Loucy (cell line): ENCODE data around the gene GLDC.

ENCODE experiments used
- H2AFZ ChIP-seq: fragments of 200-600 bp; sonication (generic); 2 replicates; pipeline ENCODE4 v1.6.0; 2016; ENCODE audit warnings: antibody characterized with exemption, mild to moderate bottlenecking, low read length, moderate library complexity
- H3F3A ChIP-seq: fragments of 200-600 bp; 2 replicates; pipeline ENCODE4 v1.6.0; 2016; ENCODE audit warnings: antibody characterized with exemption, low read depth, mild to moderate bottlenecking
- H3K27me3 ChIP-seq: fragments of 200-600 bp; sonication (generic); 2 replicates; pipeline ENCODE4 v1.6.1; 2014; ENCODE audit warnings: low read length, mild to moderate bottlenecking; ENCODE audit not compliant: insufficient read depth, poor library complexity, severe bottlenecking
- H3K36me3 ChIP-seq: fragments of 200-600 bp; sonication (generic); 2 replicates; pipeline ENCODE4 v1.6.1; 2016; ENCODE audit warnings: low read length; ENCODE audit not compliant: insufficient read depth
- H3K4me1 ChIP-seq: fragments of 200-600 bp; sonication (generic); 2 replicates; pipeline ENCODE4 v1.5.1; 2014; ENCODE audit warnings: low read length, mild to moderate bottlenecking; ENCODE audit not compliant: insufficient read depth, poor library complexity, severe bottlenecking
- H3K4me2 ChIP-seq: fragments of 200-600 bp; sonication (generic); 2 replicates; pipeline ENCODE4 v1.6.0; 2014; ENCODE audit warnings: antibody characterized with exemption, low read length, low read depth, mild to moderate bottlenecking; ENCODE audit not compliant: poor library complexity, severe bottlenecking
- H3K4me3 ChIP-seq: fragments of 200-600 bp; sonication (generic); 2 replicates; pipeline ENCODE4 v1.5.1; 2014; ENCODE audit warnings: low read length, mild to moderate bottlenecking, mixed read lengths; ENCODE audit not compliant: poor library complexity, severe bottlenecking
- H3K79me2 ChIP-seq: fragments of 200-600 bp; sonication (generic); 2 replicates; pipeline ENCODE4 v1.6.1; 2014; ENCODE audit warnings: low read length; ENCODE audit not compliant: insufficient read depth
- H3K9ac ChIP-seq: fragments of 200-600 bp; sonication (generic); 2 replicates; pipeline ENCODE4 v1.6.0; 2014; ENCODE audit warnings: mild to moderate bottlenecking, low read depth, low read length, moderate library complexity; ENCODE audit not compliant: poor library complexity, severe bottlenecking
- H3K9me2 ChIP-seq: fragments of 200-600 bp; sonication (generic); replicated peaks from 2 replicates; pipeline ENCODE4 v1.6.1; 2016; ENCODE audit warnings: low read depth, low read length, mixed read lengths
- H3K9me3 ChIP-seq: fragments of 200-600 bp; sonication (generic); 2 replicates; pipeline ENCODE4 v1.6.1; 2014; ENCODE audit warnings: mild to moderate bottlenecking, antibody characterized with exemption, low read length, low read depth; ENCODE audit not compliant: insufficient read depth
- H4K20me1 ChIP-seq: fragments of 200-600 bp; sonication (generic); 2 replicates; pipeline ENCODE4 v1.6.0; 2014; ENCODE audit warnings: antibody characterized with exemption, low read length, mild to moderate bottlenecking; ENCODE audit not compliant: insufficient read depth, poor library complexity, severe bottlenecking
- CTCF ChIP-seq: fragments of 200-600 bp; sonication (generic); conservative IDR thresholded peaks from 2 replicates; pipeline ENCODE4 v1.5.1; 2014; ENCODE audit warnings: mild to moderate bottlenecking, antibody characterized with exemption, low read length
- EZH2phosphoT487 ChIP-seq: fragments of 200-600 bp; IDR thresholded peaks from 2 replicates; pipeline ENCODE4 v1.6.1; 2018; ENCODE audit warnings: antibody characterized with exemption, mild to moderate bottlenecking, moderate library complexity, borderline replicate concordance

GLDC gene

GRCh38 chr9:6576987-6577386, 68.5 kb downstream of the GLDC start:
- H3K36me3 ChIP-seq, result no peaks in the 10 kb centered on the region
- TF ChIP-seq EZH2phosphoT487, result no peak
- TF ChIP-seq CTCF, result no peak
- H3K4me3 ChIP-seq, result no peak overlapping the region
- no peak overlapping the region for H2AFZ ChIP-seq
- H4K20me1 ChIP-seq, result no peaks in the 10 kb centered on the region
- no peaks in the 10 kb centered on the region for H3K79me2 ChIP-seq
- H3K27me3 ChIP-seq, result no peaks in the 10 kb centered on the region
- no peaks in the 10 kb centered on the region for H3K4me1 ChIP-seq
- H3K9ac ChIP-seq, result no peak overlapping the region
- H3F3A ChIP-seq, result no peaks in the 10 kb centered on the region
- no peak overlapping the region for H3K4me2 ChIP-seq
- no peaks in the 10 kb centered on the region for H3K9me3 ChIP-seq
- H3K9me2 ChIP-seq, result no peaks in the 10 kb centered on the region

- no peaks in the 10 kb centered on the region for H4K20me1 ChIP-seq
- no peak overlapping the region for H3K9ac ChIP-seq
- H2AFZ ChIP-seq, result no peak overlapping the region
- H3K9me2 ChIP-seq, result no peaks in the 10 kb centered on the region
- no peaks in the 10 kb centered on the region for H3K79me2 ChIP-seq
- no peaks in the 10 kb centered on the region for H3K9me3 ChIP-seq
- H3F3A ChIP-seq, result no peaks in the 10 kb centered on the region
- TF ChIP-seq CTCF (no peak), EZH2phosphoT487 (no peak)
- H3K4me3 ChIP-seq, result no peak overlapping the region
- no peaks in the 10 kb centered on the region for H3K4me1 ChIP-seq
- no peaks in the 10 kb centered on the region for H3K36me3 ChIP-seq
- H3K27me3 ChIP-seq, result no peaks in the 10 kb centered on the region
- no peak overlapping the region for H3K4me2 ChIP-seq
Measured at GRCh38 chr9:6575324-6576034, 70.0 kb downstream of the GLDC start.

GRCh38 chr9:6567140-6567591, 78.4 kb downstream of the GLDC start:
- Histone ChIP-seq H3K9me3 (no peaks in the 10 kb centered on the region), H3K4me3 (no peak overlapping the region), H3K79me2 (no peaks in the 10 kb centered on the region), H2AFZ (no peak overlapping the region), H3K4me2 (no peak overlapping the region), H3F3A (no peaks in the 10 kb centered on the region), H3K27me3 (no peaks in the 10 kb centered on the region), H3K4me1 (no peaks in the 10 kb centered on the region), H3K9me2 (no peaks in the 10 kb centered on the region), H3K9ac (no peak overlapping the region), H3K36me3 (no peaks in the 10 kb centered on the region), H4K20me1 (no peaks in the 10 kb centered on the region)
- TF ChIP-seq CTCF (no peak), EZH2phosphoT487 (no peak)
